ENCODE data around the gene TLE2. TPM values are rescaled to one million over a fixed set of nuclear protein-coding genes. Genes with fewer than 3 reads are reported as not detected.

TLE2 gene
- total and polyA plus RNA-seq, 9 of the 15 experiments (the other 6 are each of a cell fraction or from before 2014, with no cell fraction given) = 0.35 to 13.1 (median 6.2) TPM

DNA sequence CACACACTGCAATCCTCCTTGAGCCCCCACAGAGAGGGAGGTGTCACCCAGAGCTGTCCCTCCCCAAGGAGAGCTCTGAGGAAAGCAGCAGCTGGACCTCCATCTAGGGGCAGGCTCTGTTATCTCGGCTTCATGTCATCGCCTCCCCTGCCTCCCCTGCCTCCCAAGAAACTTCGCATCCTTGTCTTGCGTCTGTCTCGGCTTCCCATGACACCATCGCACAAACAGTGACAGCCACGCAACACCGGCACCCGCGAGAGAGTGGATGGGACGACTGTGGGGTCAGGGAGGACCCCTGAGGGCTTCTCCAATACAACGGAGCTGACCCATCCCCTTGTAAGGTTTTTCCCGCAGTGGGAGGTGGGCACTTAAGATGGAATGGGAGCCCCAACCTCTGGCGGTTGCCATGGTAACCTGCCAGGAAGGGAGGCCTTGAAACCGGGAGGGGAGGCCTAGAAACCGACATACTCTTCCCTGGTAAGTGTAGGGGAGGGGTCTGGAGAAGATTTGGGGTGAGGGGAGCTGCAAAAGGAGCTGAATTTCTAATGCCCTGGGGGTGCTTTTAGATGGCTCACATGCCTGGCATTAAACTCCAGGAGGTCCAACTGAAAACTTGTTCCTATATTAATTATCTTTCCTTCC lies 16.3 kb downstream of the TLE2 start (continued):
- TF ChIP-seq HNRNPK (IDR thresholded peaks at IDR 0.05; ENCODE audit: low read depth, low read length, poor library complexity, severe bottlenecking) = no peak
- no peak for TF ChIP-seq ESRRA (IDR thresholded peaks at IDR 0.05; ENCODE audit: borderline replicate concordance, low read depth)
- TF ChIP-seq RB1 (IDR thresholded peaks at IDR 0.05; ENCODE audit: low read depth) = no peak
- TF ChIP-seq MYC (IDR thresholded peaks at IDR 0.05; ENCODE audit: low read depth, low read length) = no peak
- TF ChIP-seq MYC (CRISPR knock-in tag; IDR thresholded peaks at IDR 0.05; ENCODE audit: borderline replicate concordance, low read depth) = no peak
- TF ChIP-seq SAFB2 (IDR thresholded peaks at IDR 0.05; ENCODE audit: borderline replicate concordance, low read depth, low read length, severe bottlenecking) = no peak
- TF ChIP-seq, protein P1, sequence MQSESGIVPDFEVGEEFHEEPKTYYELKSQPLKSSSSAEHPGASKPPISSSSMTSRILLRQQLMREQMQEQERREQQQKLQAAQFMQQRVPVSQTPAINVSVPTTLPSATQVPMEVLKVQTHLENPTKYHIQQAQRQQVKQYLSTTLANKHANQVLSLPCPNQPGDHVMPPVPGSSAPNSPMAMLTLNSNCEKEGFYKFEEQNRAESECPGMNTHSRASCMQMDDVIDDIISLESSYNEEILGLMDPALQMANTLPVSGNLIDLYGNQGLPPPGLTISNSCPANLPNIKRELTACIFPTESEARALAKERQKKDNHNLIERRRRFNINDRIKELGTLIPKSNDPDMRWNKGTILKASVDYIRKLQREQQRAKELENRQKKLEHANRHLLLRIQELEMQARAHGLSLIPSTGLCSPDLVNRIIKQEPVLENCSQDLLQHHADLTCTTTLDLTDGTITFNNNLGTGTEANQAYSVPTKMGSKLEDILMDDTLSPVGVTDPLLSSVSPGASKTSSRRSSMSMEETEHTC (IDR thresholded peaks at IDR 0.05) = no peak
- TF ChIP-seq, protein P2, sequence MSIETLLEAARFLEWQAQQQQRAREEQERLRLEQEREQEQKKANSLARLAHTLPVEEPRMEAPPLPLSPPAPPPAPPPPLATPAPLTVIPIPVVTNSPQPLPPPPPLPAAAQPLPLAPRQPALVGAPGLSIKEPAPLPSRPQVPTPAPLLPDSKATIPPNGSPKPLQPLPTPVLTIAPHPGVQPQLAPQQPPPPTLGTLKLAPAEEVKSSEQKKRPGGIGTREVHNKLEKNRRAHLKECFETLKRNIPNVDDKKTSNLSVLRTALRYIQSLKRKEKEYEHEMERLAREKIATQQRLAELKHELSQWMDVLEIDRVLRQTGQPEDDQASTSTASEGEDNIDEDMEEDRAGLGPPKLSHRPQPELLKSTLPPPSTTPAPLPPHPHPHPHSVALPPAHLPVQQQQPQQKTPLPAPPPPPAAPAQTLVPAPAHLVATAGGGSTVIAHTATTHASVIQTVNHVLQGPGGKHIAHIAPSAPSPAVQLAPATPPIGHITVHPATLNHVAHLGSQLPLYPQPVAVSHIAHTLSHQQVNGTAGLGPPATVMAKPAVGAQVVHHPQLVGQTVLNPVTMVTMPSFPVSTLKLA (conservative IDR thresholded peaks at IDR 0.05) = no peak
- no peak for TF ChIP-seq KHSRP (IDR thresholded peaks at IDR 0.05)
- TF ChIP-seq, protein P3, sequence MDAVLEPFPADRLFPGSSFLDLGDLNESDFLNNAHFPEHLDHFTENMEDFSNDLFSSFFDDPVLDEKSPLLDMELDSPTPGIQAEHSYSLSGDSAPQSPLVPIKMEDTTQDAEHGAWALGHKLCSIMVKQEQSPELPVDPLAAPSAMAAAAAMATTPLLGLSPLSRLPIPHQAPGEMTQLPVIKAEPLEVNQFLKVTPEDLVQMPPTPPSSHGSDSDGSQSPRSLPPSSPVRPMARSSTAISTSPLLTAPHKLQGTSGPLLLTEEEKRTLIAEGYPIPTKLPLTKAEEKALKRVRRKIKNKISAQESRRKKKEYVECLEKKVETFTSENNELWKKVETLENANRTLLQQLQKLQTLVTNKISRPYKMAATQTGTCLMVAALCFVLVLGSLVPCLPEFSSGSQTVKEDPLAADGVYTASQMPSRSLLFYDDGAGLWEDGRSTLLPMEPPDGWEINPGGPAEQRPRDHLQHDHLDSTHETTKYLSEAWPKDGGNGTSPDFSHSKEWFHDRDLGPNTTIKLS (IDR thresholded peaks at IDR 0.05; ENCODE audit: borderline replicate concordance, low read depth) = no peak
- TF ChIP-seq HCFC1 (IDR thresholded peaks at IDR 0.05; ENCODE audit: low read depth, low read length) = no peak
- TF ChIP-seq GTF2F1 (IDR thresholded peaks at IDR 0.05; ENCODE audit: low read depth, low read length) = no peak
- no peak for TF ChIP-seq MEF2D (tag; conservative IDR thresholded peaks at IDR 0.05; ENCODE audit: low read depth)
- TF ChIP-seq, protein P4, sequence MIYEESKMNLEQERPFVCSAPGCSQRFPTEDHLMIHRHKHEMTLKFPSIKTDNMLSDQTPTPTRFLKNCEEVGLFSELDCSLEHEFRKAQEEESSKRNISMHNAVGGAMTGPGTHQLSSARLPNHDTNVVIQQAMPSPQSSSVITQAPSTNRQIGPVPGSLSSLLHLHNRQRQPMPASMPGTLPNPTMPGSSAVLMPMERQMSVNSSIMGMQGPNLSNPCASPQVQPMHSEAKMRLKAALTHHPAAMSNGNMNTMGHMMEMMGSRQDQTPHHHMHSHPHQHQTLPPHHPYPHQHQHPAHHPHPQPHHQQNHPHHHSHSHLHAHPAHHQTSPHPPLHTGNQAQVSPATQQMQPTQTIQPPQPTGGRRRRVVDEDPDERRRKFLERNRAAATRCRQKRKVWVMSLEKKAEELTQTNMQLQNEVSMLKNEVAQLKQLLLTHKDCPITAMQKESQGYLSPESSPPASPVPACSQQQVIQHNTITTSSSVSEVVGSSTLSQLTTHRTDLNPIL (CRISPR knock-in tag; IDR thresholded peaks at IDR 0.05) = no peak
- TF ChIP-seq RAD21 (CRISPR knock-in tag; conservative IDR thresholded peaks at IDR 0.05 in 1 of 2, IDR thresholded peaks at IDR 0.05 in 1 of 2) = 0 out of 4 replicates have a peak, but pooled peaks of 1 of the 2 experiments have one; percentile 15
- TF ChIP-seq KDM1A (IDR thresholded peaks at IDR 0.05) = peak in 1 of 2 experiments; percentile 52; a peak in 1 of 4 replicates
- TF ChIP-seq FOXM1 (IDR thresholded peaks at IDR 0.05; ENCODE audit: low read depth) = no peak
- no peak for TF ChIP-seq FOXM1 (CRISPR knock-in tag; IDR thresholded peaks at IDR 0.05; ENCODE audit: low read depth)
- TF ChIP-seq RFX1 (IDR thresholded peaks at IDR 0.05) = peak; percentile 98
- TF ChIP-seq RBM22 (IDR thresholded peaks at IDR 0.05; ENCODE audit: low read depth, low read length, poor library complexity, severe bottlenecking) = no peak
- TF ChIP-seq SRF (CRISPR knock-in tag; IDR thresholded peaks at IDR 0.05) = no peak
